NCI-H524 (cell line): ENCODE results near the gene DYRK2.
"Not testable (repeated sequence)": the region's sequence is repeated elsewhere in the genome, so short reads cannot be mapped to it uniquely, and the experiment has no call there.

Source experiments
- DNase-seq, 2 experiments: peaks; one replicate each; lab custom pipeline; 2025; lab: John Stamatoyannopoulos, UW

The DYRK2 gene

DNA sequence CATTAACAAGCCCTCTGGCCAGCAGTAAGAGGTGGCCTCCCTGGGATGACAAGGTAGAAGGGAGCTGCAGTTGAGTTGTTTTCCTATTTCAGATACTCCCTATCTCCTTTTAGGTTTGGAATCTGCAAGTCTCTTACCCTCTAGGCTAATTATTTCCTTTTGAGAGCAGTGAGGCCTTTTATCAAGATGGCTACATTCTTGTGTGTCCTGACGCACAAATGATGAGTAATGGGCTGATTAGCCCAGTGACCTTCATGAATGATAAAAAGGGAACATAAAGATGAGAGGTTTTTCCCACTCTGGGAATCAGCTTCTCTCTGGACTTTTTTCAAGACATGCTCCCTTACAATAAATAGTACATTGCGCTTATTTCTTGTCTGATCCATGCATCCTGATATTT is 22.9 kb downstream of the DYRK2 start:
- DNase-seq = no peak

GRCh38 chr12:67671892-67672291 is 23.3 kb downstream of the DYRK2 start:
- no peak for DNase-seq

DNA sequence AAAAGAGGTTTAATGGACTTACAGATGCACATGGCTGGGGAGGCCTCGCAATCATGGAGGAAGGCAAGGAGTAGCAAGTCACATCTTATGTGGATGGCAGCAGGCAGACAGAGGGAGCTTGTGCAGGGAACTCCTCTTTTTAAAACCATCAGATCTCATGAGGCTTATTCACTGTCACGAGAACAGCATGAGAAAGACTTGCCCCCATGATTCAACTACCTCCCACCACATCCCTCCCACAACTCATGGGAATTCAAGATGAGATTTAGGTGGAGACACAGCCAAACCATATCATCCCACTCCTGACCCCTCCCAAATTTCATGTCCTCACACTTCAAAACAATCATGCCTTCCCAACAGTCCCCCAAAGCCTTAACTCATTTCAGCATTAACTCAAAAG is 24.0 kb downstream of the DYRK2 start:
- DNase-seq = not testable (repeated sequence)

DNA sequence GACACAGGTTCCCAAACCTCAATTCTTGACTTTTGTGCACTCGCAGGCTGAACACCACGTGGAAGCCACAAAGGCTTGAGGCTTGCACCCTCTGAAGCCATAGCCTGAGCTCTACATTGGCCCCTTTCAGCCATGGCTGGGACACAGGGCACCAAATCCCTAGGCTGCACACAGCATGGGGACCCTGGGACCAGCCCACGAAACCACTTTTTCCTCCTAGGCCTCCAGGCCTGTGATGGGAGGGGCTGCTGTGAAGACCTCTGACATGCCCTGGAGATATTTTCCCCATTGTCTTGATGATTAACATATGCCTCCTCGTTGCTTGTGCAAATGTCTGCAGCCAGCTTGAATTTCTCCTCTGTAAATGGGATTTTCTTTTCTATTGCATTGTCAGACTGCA is 25.0 kb downstream of the DYRK2 start:
- not testable (repeated sequence) for DNase-seq

DNA sequence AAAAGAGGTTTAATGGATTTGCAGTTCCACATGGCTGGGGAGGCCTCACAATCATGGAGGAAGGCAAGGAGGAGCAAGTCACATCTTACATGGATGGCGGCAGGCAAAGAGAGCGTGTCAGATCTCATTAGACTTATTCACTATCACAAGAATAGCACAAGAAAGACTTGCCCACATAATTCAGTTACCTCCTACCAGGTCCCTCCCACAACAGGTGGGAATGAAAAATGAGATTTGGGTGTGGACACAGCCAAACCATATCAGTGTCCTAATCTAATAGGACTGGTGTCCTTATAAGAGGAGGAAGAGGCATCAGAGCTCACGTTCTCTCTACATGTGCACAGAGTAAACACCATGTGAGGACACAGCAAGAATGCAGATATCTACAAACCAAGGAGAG is 25.9 kb downstream of the DYRK2 start:
- no peak for DNase-seq

- no peak for DNase-seq
Measured at GRCh38 chr12:67676624-67677023, 28.1 kb downstream of the DYRK2 start.

DNA sequence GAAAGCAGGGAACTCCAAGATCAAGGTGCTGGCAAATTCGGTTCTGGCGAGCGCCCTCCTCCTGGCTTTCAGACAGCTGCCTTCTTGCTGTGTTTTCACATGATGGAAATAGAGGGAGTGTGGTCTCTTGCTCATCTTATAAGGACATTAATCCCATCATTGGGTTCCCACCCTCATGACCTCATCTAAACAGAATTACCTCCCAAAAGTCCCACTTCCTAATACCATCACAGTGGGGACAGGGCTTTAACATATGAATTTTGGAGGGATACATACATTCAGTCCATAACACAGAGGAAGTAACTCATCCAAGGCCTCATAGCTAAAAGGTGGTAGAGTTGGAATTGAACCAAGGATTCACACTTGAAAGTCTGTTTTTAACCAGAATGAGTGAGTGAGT is 28.6 kb downstream of the DYRK2 start:
- DNase-seq = no peak

DNA sequence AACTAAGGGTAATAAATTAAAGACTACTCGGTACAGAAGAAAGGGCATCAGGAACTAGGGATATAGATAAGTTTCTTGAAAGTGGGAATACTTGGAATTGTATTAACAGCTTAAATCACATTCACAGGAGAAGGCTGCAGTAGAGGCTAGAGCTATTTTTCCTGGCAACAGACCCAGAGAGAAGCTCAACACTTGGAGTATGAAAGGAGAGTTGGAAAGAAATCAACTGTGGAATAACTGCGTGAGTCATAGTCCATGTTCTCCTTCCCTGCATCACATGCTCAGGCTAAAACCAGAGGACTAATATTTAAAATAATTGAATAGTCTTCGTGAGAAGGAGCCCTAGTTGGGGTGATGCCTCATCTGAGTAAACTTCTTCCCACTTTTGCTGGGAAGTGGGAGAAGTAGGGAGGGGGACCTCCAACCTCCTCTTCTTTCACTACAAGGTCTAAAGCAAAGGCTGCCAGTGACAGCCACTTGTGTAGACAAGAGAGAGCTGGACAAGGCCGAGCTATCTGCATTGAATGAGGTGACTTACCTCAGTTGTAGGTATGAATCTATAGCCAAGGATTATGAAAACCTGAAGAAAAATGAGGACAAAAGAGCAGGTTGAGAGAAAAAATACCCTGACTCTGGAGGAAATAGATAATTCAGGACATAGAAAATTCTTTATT is 32.7 kb downstream of the DYRK2 start:
- DNase-seq = no peak

DNA sequence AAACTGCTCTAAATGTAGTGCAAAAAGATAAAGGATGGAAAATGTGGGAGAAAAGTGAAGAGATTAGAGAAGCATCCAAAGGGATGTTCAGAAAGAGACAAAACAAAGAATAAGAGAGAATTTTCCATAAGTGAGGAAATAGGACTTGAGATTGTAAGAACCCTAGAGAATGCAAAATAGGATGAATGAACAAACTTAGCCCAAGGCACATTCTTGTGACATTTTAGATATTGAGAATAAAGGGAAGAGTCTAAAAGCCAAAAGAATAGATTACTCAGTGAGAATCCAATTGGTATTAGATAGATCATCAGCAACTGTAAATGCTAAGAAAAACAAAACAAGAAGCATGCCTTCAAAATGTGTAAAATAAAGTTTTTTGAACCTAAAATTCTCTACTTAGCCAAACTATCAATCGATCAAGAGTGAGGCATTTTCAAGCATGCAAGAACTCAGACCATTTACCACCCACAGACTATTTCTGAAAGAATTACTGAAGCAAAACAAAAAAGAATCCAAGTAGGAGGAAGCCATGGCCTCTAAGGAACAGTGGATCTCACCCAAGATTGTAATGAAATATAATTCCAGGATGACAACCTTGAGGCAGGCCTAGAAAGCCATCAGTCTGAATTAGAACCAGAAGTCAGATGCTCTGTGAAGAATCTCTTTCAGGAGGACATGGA is 33.5 kb downstream of the DYRK2 start:
- DNase-seq = no peak

DNA sequence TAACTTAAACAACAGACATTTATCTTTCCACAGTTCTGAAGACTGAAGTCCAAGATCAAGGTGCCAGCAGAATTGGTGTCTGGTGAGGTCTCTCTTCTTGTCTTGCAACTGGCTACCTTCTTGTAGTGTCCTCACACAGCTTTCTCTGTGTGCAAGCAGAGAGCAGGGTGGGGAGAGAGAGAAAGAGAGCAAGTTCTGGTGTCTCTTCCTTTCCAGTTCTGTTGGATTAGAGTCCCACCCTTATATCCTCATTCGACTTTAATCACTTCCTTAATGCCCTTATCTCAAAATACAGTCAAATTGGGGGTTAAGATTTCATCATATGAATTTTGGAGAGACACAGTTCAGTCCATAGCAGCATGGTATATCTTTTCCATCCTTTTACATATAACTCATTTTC is 40.8 kb downstream of the DYRK2 start:
- DNase-seq = no peak

- DNase-seq = no peak
Measured at GRCh38 chr12:67690656-67691055, 42.1 kb downstream of the DYRK2 start.

DNA sequence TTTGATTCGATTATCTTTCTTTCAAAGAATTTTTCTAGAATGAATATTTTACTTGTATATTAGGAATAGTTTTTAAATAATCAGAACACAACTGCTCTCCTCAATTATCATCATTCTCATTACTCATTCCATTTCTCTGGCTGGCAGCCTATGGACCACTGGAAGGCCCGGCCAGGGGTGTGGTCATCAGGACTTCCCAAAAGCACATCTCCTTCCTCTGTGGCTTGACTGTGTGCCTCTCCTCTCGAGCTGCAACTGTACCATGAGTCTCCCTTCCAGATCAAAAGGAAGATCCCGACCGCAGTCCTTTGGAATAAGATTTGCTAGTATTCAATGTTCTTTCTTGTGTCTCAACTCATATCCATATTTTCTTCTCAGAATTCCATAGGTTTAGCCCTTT is 42.7 kb downstream of the DYRK2 start:
- DNase-seq = no peak

GRCh38 chr12:67692135-67692534 is 43.6 kb downstream of the DYRK2 start:
- DNase-seq = no peak

GRCh38 chr12:67692966-67693365 is 44.4 kb downstream of the DYRK2 start:
- DNase-seq = no peak

- DNase-seq = no peak
Measured at GRCh38 chr12:67693894-67694293, 45.3 kb downstream of the DYRK2 start.

- no peak for DNase-seq
Measured at GRCh38 chr12:67694306-67694900, 45.9 kb downstream of the DYRK2 start.

GRCh38 chr12:67695974-67696373 is 47.4 kb downstream of the DYRK2 start:
- DNase-seq = no peak

DNA sequence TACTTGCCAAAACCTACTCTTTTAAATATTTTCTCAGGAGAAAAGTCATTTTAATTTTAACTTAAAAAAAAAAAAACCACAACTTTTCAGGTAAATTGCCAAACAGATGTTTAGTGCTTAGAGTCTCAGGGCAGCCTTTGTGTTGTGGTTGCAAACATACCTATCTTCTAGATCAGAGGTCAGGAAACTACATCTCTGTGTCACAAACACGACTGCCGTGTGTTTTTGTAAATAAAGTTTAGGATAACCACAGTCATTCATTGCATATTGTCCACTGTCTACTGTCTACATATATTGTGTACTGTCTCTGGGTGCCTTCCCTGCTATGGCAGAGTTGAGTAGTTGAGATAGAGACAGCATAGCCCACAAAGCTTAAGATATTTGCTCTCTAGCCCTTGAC is 48.9 kb downstream of the DYRK2 start:
- DNase-seq = no peak

GRCh38 chr12:67697967-67698366 is 49.4 kb downstream of the DYRK2 start:
- no peak for DNase-seq

DNA sequence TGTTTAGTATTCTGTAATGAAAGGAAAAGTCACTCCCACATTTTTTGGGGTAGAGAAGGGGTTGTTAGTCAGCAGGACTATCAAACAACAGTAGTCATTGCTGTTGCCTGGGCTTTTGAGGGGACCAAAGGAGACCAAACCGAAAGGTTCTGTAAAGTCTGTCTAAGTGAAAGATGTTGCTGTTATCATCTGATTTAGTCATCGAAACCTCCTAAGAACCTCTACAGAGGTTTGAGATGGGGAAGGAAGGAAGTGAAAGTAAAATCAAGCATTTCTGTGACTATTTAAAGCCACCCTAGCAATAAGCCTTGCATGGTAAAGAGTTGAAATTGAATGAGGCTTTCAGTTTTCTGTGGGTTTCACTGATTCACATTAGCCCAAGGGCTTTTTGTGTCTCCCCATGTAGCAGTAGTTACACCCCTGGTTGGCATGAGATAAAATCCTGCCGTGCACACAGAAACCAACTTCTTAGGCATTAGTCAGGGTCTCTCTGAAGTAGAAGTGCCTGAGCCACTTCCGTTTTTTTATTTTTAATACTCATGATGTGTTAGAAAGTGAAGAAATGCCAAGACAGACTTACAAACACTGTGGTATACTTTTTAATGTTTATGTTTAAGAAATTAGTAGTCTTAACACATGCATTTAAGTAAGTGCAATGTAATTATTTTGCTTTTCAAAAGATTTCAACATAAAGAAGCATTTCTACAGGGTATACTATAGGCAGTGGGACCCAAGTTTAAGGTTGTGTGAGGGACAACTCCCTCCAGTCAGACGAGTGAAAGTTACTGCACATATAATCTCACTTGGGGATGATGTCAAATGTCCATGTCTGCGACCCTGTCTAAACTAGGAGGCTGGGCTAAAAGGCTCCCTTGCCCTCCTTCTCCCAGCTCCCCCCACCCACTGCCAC is 50.4 kb downstream of the DYRK2 start:
- DNase-seq = no peak

DNA sequence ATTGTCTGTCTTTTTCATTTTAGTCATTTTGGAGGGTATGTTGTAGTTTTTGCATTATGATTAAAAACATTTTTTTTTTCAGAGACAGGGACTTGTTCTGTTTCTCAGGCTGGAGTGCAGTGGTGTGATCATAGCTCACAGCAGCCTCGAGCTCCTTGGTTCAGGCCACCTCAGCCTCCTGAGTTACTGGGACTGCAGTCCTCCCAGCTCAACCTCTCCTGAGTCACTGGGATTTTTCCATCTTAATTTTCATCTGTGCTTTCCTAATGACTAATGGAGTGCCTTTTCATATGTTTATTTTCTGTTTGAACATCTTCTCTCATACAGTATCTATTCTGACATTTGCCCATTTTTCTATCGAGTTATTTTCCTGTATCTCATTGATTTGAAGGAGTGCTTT is 52.6 kb downstream of the DYRK2 start:
- no peak for DNase-seq

GRCh38 chr12:67702136-67702535 is 53.6 kb downstream of the DYRK2 start:
- DNase-seq = peak in 1 of 2 experiments; percentile 72
